ENCODE data around the gene PBXIP1. TPM values are rescaled to one million over a fixed set of nuclear protein-coding genes. Genes with fewer than 3 reads are reported as not detected.

The PBXIP1 gene
- total and polyA plus RNA-seq, 7 donors: 8.3 to 251 (median 178) TPM

- Histone ChIP-seq H3K4me3 (no peak overlapping the region), H3K27me3 (no peaks in the 10 kb centered on the region), H3K4me1 (no peaks in the 10 kb centered on the region), H3K27ac (no peak overlapping the region), H3K36me3 (no peaks in the 10 kb centered on the region), H3K9me3 (no peaks in the 10 kb centered on the region)
- 44 to 73% methylated on average over 3 of the region's 3 CpGs for WGBS, 2 donors
- no peak for TF ChIP-seq POLR2AphosphoS5 (IDR thresholded peaks at IDR 0.05)
- no peak for TF ChIP-seq EP300 (IDR thresholded peaks at IDR 0.05)
- TF ChIP-seq POLR2A (IDR thresholded peaks at IDR 0.05): no peak
- TF ChIP-seq CTCF (IDR thresholded peaks at IDR 0.05): no peak
- intact Hi-C loops (cut with DNase I): no loop called here
- no peak for DNase-seq
Measured at GRCh38 chr1:154902938-154903566, 52.8 kb downstream of the PBXIP1 start.

- no peaks in the 10 kb centered on the region for H3K36me3 ChIP-seq
- intact Hi-C loops (cut with DNase I): no loop called here
- no peaks in the 10 kb centered on the region for H3K9me3 ChIP-seq
- H3K4me3 ChIP-seq: no peak overlapping the region
- no peaks in the 10 kb centered on the region for H3K27me3 ChIP-seq
- no peak for DNase-seq
- 43 to 80% methylated on average over 1 of the region's 1 CpG for WGBS, 2 donors
- H3K27ac ChIP-seq: no peak overlapping the region
- H3K4me1 ChIP-seq: no peaks in the 10 kb centered on the region
- TF ChIP-seq POLR2AphosphoS5 (IDR thresholded peaks at IDR 0.05) (no peak), EP300 (IDR thresholded peaks at IDR 0.05) (no peak), POLR2A (IDR thresholded peaks at IDR 0.05) (no peak), CTCF (IDR thresholded peaks at IDR 0.05) (no peak)
Measured at GRCh38 chr1:154901591-154901990, 54.3 kb downstream of the PBXIP1 start.

- 93 to 95% methylated on average over 6 of the region's 6 CpGs for WGBS, 2 donors
- no peak for TF ChIP-seq POLR2A (IDR thresholded peaks at IDR 0.05)
- TF ChIP-seq CTCF (IDR thresholded peaks at IDR 0.05): no peak
- TF ChIP-seq EP300 (IDR thresholded peaks at IDR 0.05): no peak
- TF ChIP-seq POLR2AphosphoS5 (IDR thresholded peaks at IDR 0.05): no peak
- Histone ChIP-seq H3K36me3 (no peaks in the 10 kb centered on the region), H3K27me3 (no peaks in the 10 kb centered on the region), H3K27ac (no peak overlapping the region), H3K4me3 (no peak overlapping the region), H3K4me1 (no peaks in the 10 kb centered on the region), H3K9me3 (no peaks in the 10 kb centered on the region)
- intact Hi-C loops (cut with DNase I): no loop called here
- DNase-seq: no peak
Measured at GRCh38 chr1:154899041-154899440, 56.9 kb downstream of the PBXIP1 start.

- 75 to 80% methylated on average over 10 of the region's 10 CpGs for whole genome bisulfite sequencing, 2 donors
- no peaks in the 10 kb centered on the region for H3K4me1 ChIP-seq
- no peaks in the 10 kb centered on the region for H3K36me3 ChIP-seq
- H3K27ac ChIP-seq: no peak overlapping the region
- no peak overlapping the region for H3K4me3 ChIP-seq
- TF ChIP-seq CTCF (IDR thresholded peaks at IDR 0.05) (no peak), POLR2A (IDR thresholded peaks at IDR 0.05) (no peak), POLR2AphosphoS5 (IDR thresholded peaks at IDR 0.05) (no peak), EP300 (IDR thresholded peaks at IDR 0.05) (no peak)
- no peak for DNase-seq
- H3K9me3 ChIP-seq: no peaks in the 10 kb centered on the region
- no peaks in the 10 kb centered on the region for H3K27me3 ChIP-seq
- intact Hi-C loops (cut with DNase I): no loop called here
Measured at GRCh38 chr1:154896771-154897286, 59.1 kb downstream of the PBXIP1 start.

DNA sequence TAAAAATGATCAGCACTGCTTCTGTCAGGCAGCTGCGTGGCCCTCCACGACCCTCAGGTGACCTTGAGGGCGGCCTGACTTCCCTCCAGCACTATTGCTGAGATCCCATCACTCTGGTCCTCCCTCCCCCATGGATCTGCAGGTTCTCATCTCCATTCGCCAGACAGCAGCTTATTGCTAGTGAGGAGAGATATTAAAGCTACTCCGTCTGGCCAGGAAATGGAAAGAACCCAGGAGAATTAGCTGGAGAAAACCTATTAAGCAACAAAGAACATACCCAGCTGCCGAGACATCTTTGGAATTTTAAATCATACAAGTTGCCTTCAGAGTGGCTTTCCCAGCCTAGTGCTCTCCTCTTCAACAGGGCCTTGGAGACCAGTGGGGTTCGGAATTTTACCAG lies 60.1 kb downstream of the PBXIP1 start:
- no peak for TF ChIP-seq POLR2AphosphoS5 (IDR thresholded peaks at IDR 0.05)
- no peak for TF ChIP-seq EP300 (IDR thresholded peaks at IDR 0.05)
- no peak for TF ChIP-seq POLR2A (IDR thresholded peaks at IDR 0.05)
- TF ChIP-seq CTCF (IDR thresholded peaks at IDR 0.05): no peak
- Histone ChIP-seq H3K27me3 (no peaks in the 10 kb centered on the region), H3K36me3 (no peaks in the 10 kb centered on the region), H3K4me1 (no peaks in the 10 kb centered on the region), H3K9me3 (no peaks in the 10 kb centered on the region), H3K27ac (no peak overlapping the region), H3K4me3 (no peak overlapping the region)
- intact Hi-C loops (cut with DNase I): no loop called here
- WGBS, 2 donors: 79% methylated on average over 7 of the region's 7 CpGs
- no peak for DNase-seq
